Mesenchymal stem cell (in vitro differentiated cells and primary cell): ENCODE data around the gene OSER1.

Experiments
- DNase-seq: peaks from one replicate; pipeline ENCODE4 v3.0.0-alpha.2; 2013
- H2AFZ ChIP-seq: one replicate; pipeline ENCODE4 v1.6.1; 2013; ENCODE audit warnings: low read depth, mild to moderate bottlenecking, control low read depth, inconsistent platforms, low read length, moderate library complexity
- H2AK5ac ChIP-seq: 2 replicates; pipeline ENCODE4 v1.6.1; 2013; ENCODE audit warnings: low read length, moderate library complexity, mild to moderate bottlenecking, inconsistent platforms; ENCODE audit not compliant: severe bottlenecking
- H2BK120ac ChIP-seq: one replicate; pipeline ENCODE4 v1.6.1; 2013; ENCODE audit warnings: low read depth, mild to moderate bottlenecking, inconsistent platforms, low read length, moderate library complexity
- H2BK12ac ChIP-seq, 2 experiments: one replicate each; pipeline ENCODE4 v1.6.1; 2013; ENCODE audit warnings: inconsistent platforms in 2 of 2, low read length in 2 of 2, mild to moderate bottlenecking in 2 of 2, moderate library complexity in 2 of 2, control low read depth in 1 of 2
- H2BK15ac ChIP-seq: one replicate; pipeline ENCODE4 v1.6.1; 2013; ENCODE audit warnings: mild to moderate bottlenecking, low read depth, inconsistent platforms; ENCODE audit not compliant: poor library complexity, severe bottlenecking
- H2BK5ac ChIP-seq: 2 replicates; pipeline ENCODE4 v1.6.1; 2013; ENCODE audit warnings: low read depth, mild to moderate bottlenecking, low read length, control low read depth, inconsistent platforms; ENCODE audit not compliant: poor library complexity, severe bottlenecking
- H3K14ac ChIP-seq, 2 experiments: one replicate each; pipeline ENCODE4 v1.6.1; 2013; ENCODE audit warnings: inconsistent platforms in 2 of 2, low read length in 2 of 2, control low read depth in 1 of 2, mild to moderate bottlenecking in 1 of 2, moderate library complexity in 1 of 2
- H3K18ac ChIP-seq, 2 experiments: one replicate each; pipeline ENCODE4 v1.6.1; 2013; ENCODE audit warnings: inconsistent platforms in 2 of 2, low read length in 2 of 2, control low read depth in 1 of 2, low read depth in 1 of 2, mild to moderate bottlenecking in 1 of 2
- H3K23ac ChIP-seq, 2 experiments: one replicate each; pipeline ENCODE4 v1.6.1; 2013; ENCODE audit warnings: inconsistent platforms in 2 of 2, low read length in 2 of 2, mild to moderate bottlenecking in 2 of 2, moderate library complexity in 2 of 2, control low read depth in 1 of 2
- H3K27ac ChIP-seq: 2 replicates; pipeline ENCODE4 v1.5.1; 2013; ENCODE audit warnings: mild to moderate bottlenecking, moderate library complexity, low read length, control low read depth, inconsistent platforms; ENCODE audit not compliant: poor library complexity, severe bottlenecking
- H3K27me3 ChIP-seq, 2 experiments: 2 replicates each; pipeline versions ENCODE4 v1.6.1 to v1.7.0; 2013; ENCODE audit warnings: low read length in 2 of 2, mild to moderate bottlenecking in 2 of 2, moderate library complexity in 2 of 2, control low read depth in 1 of 2, inconsistent platforms in 1 of 2; ENCODE audit not compliant: control insufficient read depth in 1 of 2, insufficient read depth in 1 of 2
- H3K36me3 ChIP-seq, 2 experiments: 2 replicates each; pipeline versions ENCODE4 v1.6.1 to v1.7.0; 2013; ENCODE audit warnings: low read length in 2 of 2, control low read depth in 1 of 2, inconsistent platforms in 1 of 2, low read depth in 1 of 2, mild to moderate bottlenecking in 1 of 2; ENCODE audit not compliant: insufficient read depth in 2 of 2, control insufficient read depth in 1 of 2
- H3K4ac ChIP-seq, 2 experiments: one replicate each; pipeline ENCODE4 v1.6.1; 2013; ENCODE audit warnings: inconsistent platforms in 2 of 2, low read length in 2 of 2, mild to moderate bottlenecking in 2 of 2, moderate library complexity in 2 of 2, control low read depth in 1 of 2, low read depth in 1 of 2
- H3K4me1 ChIP-seq: 2 replicates; pipeline ENCODE4 v1.6.1; 2013; ENCODE audit warnings: low read depth, low read length, control low read depth; ENCODE audit not compliant: control insufficient read depth, insufficient read depth
- H3K4me2 ChIP-seq: 2 replicates; pipeline ENCODE4 v1.6.1; 2013; ENCODE audit warnings: low read length, mild to moderate bottlenecking, inconsistent platforms; ENCODE audit not compliant: poor library complexity, severe bottlenecking
- H3K4me3 ChIP-seq, 2 experiments: 2 replicates each; pipeline versions ENCODE4 v1.5.1 to v1.7.0; 2013; ENCODE audit warnings: low read length in 2 of 2, mild to moderate bottlenecking in 2 of 2, control low read depth in 1 of 2, low read depth in 1 of 2; ENCODE audit not compliant: insufficient read depth in 1 of 2
- H3K79me1 ChIP-seq: replicated peaks from 2 replicates; pipeline ENCODE4 v1.6.1; 2013; ENCODE audit warnings: mild to moderate bottlenecking, control low read depth, low read length, inconsistent platforms; ENCODE audit not compliant: poor library complexity, severe bottlenecking
- H3K9ac ChIP-seq: 2 replicates; pipeline ENCODE4 v1.7.0; 2013; ENCODE audit warnings: mild to moderate bottlenecking, low read length, moderate library complexity
- H3K9me3 ChIP-seq: 2 replicates; pipeline ENCODE4 v1.7.0; 2013; ENCODE audit warnings: mild to moderate bottlenecking, low read length; ENCODE audit not compliant: control insufficient read depth
- H4K8ac ChIP-seq: one replicate; pipeline ENCODE4 v1.6.1; 2013; ENCODE audit warnings: inconsistent platforms, mild to moderate bottlenecking, low read length, moderate library complexity
- H4K91ac ChIP-seq: one replicate; pipeline ENCODE4 v1.6.1; 2013; ENCODE audit warnings: mild to moderate bottlenecking, low read length, inconsistent platforms
- WGBS: methylation state at CpG from one replicate; pipeline ENCODE4 v1.1.7; 2013; ENCODE audit warnings: mixed read lengths; 5-methylcytosine and 5-hydroxymethylcytosine counted together

The OSER1 gene

GRCh38 chr20:44224637-44225036 lies 14.1 kb upstream of the OSER1 start:
- Histone ChIP-seq H3K4me1 (no peaks in the 10 kb centered on the region), H2BK12ac (no peak overlapping the region), H4K8ac (no peak overlapping the region), H2BK15ac (no peak overlapping the region), H2BK5ac (no peak overlapping the region), H3K4me2 (no peak overlapping the region), H3K36me3 (no peaks in the 10 kb centered on the region), H2AK5ac (no peak overlapping the region), H3K9ac (no peak overlapping the region), H2AFZ (no peak overlapping the region), H3K18ac (no peak overlapping the region), H3K14ac (no peak overlapping the region), H3K27ac (no peak overlapping the region), H4K91ac (no peak overlapping the region), H3K79me1 (peaks cover under 1% of the 10 kb centered on the region), H3K27me3 (peaks cover 0 to 3% of the 10 kb centered on the region in 2 experiments), H3K9me3 (no peaks in the 10 kb centered on the region), H3K23ac (no peak overlapping the region), H3K4ac (no peak overlapping the region), H2BK120ac (no peak overlapping the region), H3K4me3 (no peak overlapping the region)
- WGBS = 75% methylated on average over 5 of the region's 5 CpGs
- DNase-seq = no peak

DNA sequence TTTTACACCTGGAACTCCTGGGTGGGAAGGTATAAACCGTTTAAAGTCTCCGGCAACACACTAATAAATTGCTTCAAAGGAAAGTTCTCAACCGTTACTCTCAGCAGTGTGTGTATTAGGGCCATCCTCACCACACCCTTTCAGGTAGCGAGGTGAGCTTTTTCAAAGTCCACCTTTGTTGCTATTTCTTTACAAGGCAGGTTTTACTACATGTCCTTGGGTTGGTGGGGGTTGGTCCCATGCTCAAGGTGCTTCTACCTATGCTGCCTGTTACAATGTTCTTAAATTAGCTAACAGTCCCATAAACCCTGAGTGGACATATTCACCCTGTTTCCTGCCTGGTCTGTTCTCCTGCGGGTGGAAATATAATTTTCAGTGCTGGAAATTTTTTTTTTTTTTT lies 13.2 kb upstream of the OSER1 start:
- Histone ChIP-seq H3K36me3 (no peaks in the 10 kb centered on the region), H2BK120ac (no peak overlapping the region), H2BK15ac (no peak overlapping the region), H3K4ac (no peak overlapping the region), H3K9me3 (no peaks in the 10 kb centered on the region), H4K91ac (no peak overlapping the region), H3K4me2 (no peak overlapping the region), H3K4me1 (no peaks in the 10 kb centered on the region), H4K8ac (no peak overlapping the region), H3K4me3 (no peak overlapping the region), H3K18ac (no peak overlapping the region), H2AK5ac (no peak overlapping the region), H3K14ac (no peak overlapping the region), H3K27ac (no peak overlapping the region), H3K23ac (no peak overlapping the region), H3K79me1 (peaks cover 2% of the 10 kb centered on the region), H3K27me3 (no peaks in the 10 kb centered on the region), H2BK5ac (no peak overlapping the region), H2AFZ (no peak overlapping the region), H2BK12ac (no peak overlapping the region), H3K9ac (no peak overlapping the region)
- WGBS = 83% methylated on average over 4 of the region's 5 CpGs
- no peak for DNase-seq

DNA sequence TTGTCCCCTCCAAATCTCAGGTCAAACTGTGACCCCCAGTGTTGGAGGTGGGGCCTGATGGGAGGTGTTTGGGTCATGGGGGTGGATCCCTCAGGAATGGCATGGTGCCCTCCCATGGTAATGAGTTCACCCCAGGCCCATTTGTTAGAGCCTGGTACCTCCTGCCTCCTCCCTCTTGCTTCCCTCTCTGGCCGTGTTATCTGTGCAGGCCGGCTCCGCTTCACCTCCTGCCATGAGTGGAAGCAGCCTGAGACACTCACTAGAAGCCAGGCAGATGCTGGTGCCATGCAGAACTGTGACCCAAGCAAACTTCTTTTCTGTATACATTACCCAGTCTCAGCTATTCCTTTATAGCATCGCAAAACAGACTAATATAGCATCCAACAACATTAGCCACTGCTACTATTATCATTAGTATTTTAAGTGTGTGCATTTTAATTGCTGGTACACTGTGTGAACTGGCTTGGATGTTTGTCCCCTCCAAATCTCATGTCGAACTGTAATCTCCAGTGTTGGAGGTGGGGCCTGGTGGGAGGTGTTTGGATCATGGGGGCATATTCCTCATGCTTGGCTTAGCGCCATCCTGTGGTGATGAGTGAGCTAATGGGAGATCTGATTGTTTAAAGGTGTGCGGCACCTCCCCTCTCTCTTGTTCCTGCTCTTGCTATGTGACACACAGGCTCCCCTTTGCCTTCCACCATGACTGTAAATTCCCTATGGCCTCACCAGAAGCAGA lies 12.2 kb upstream of the OSER1 start:
- H2BK120ac ChIP-seq = no peak overlapping the region
- no peak overlapping the region for H3K14ac ChIP-seq
- H2BK15ac ChIP-seq = no peak overlapping the region
- H3K9ac ChIP-seq = no peak overlapping the region
- H3K36me3 ChIP-seq = no peaks in the 10 kb centered on the region
- no peak overlapping the region for H4K91ac ChIP-seq
- H3K23ac ChIP-seq = no peak overlapping the region
- no peak overlapping the region for H2AK5ac ChIP-seq
- H3K18ac ChIP-seq = no peak overlapping the region
- no peaks in the 10 kb centered on the region for H3K27me3 ChIP-seq
- no peak overlapping the region for H2BK12ac ChIP-seq
- H3K4me2 ChIP-seq = no peak overlapping the region
- 75% methylated on average over 5 of the region's 7 CpGs for WGBS
- H2AFZ ChIP-seq = no peak overlapping the region
- no peak overlapping the region for H3K4ac ChIP-seq
- DNase-seq = no peak
- H3K9me3 ChIP-seq = no peaks in the 10 kb centered on the region
- peaks cover under 1% of the 10 kb centered on the region for H3K4me1 ChIP-seq
- no peak overlapping the region for H2BK5ac ChIP-seq
- H3K4me3 ChIP-seq = no peak overlapping the region
- H4K8ac ChIP-seq = no peak overlapping the region
- H3K79me1 ChIP-seq = peaks cover 2% of the 10 kb centered on the region
- no peak overlapping the region for H3K27ac ChIP-seq

GRCh38 chr20:44222027-44222426 lies 11.5 kb upstream of the OSER1 start:
- H2BK120ac ChIP-seq = no peak overlapping the region
- H3K79me1 ChIP-seq = peaks cover 2% of the 10 kb centered on the region
- H2BK12ac ChIP-seq = no peak overlapping the region
- no peak overlapping the region for H3K4ac ChIP-seq
- H3K4me3 ChIP-seq = no peak overlapping the region
- no peak overlapping the region for H3K23ac ChIP-seq
- no peak for DNase-seq
- no peak overlapping the region for H3K4me2 ChIP-seq
- no peaks in the 10 kb centered on the region for H3K36me3 ChIP-seq
- no peaks in the 10 kb centered on the region for H3K27me3 ChIP-seq
- H2BK5ac ChIP-seq = no peak overlapping the region
- H4K8ac ChIP-seq = no peak overlapping the region
- no peak overlapping the region for H3K9ac ChIP-seq
- H3K4me1 ChIP-seq = peaks cover 1% of the 10 kb centered on the region
- H3K27ac ChIP-seq = no peak overlapping the region
- no peak overlapping the region for H2AFZ ChIP-seq
- no peak overlapping the region for H3K18ac ChIP-seq
- WGBS = 95% methylated on average over 5 of the region's 5 CpGs
- no peaks in the 10 kb centered on the region for H3K9me3 ChIP-seq
- H4K91ac ChIP-seq = no peak overlapping the region
- no peak overlapping the region for H2AK5ac ChIP-seq
- H3K14ac ChIP-seq = no peak overlapping the region
- H2BK15ac ChIP-seq = no peak overlapping the region
